ENCODE data around the gene PBX4.

- TF ChIP-seq CTCF (conservative IDR thresholded peaks at IDR 0.05; ENCODE audit: low read depth in 2 of 2) = no peak
- TF ChIP-seq REST (IDR thresholded peaks at IDR 0.05; ENCODE audit: unreplicated experiment) = no peak
Observed at GRCh38 chr19:19656451-19657396, 38.2 kb upstream of the PBX4 start.

Measured in GM23338 (cell line).